Lower leg skin (tissue), 4 donors: Measurements from ENCODE around the gene ACSM6. TPM values are rescaled to one million over a fixed set of nuclear protein-coding genes. Genes with fewer than 3 reads are reported as not detected.
"Not testable (repeated sequence)": the region's sequence is repeated elsewhere in the genome, so short reads cannot be mapped to it uniquely, and the experiment has no call there.

Source experiments
- DNase-seq, 2 donors: peaks; one replicate each; pipeline ENCODE4 v3.0.0-alpha.2; 2019; ENCODE audit warnings: low spot score in 2 of 2
- H3K4me3 ChIP-seq: fragments of 200-600 bp; sonication (generic); 2 replicates; pipeline ENCODE4 v1.5.1; 2017; ENCODE audit warnings: mild to moderate bottlenecking, low read depth; ENCODE audit not compliant: poor library complexity, severe bottlenecking
- POLR2A ChIP-seq, 2 donors: fragments of 450-650 bp; IDR thresholded peaks; one replicate each; pipeline ENCODE4 v1.6.1; 2016 to 2017; ENCODE audit warnings: antibody characterized with exemption in 2 of 2, mild to moderate bottlenecking in 1 of 2, moderate library complexity in 1 of 2
- WGBS, 2 donors: methylation state at CpG; one replicate each; pipeline ENCODE4 v1.1.5; 2018; 5-methylcytosine and 5-hydroxymethylcytosine counted together
- intact Hi-C: fragments of 100-400 bp; cut with DNase I; formaldehyde crosslinking; loops from one replicate; pipeline ENCODE4 v1.15.0; 2023; ENCODE audit warnings: low total_unique reads
- total RNA-seq, 4 donors: library from RNA; depleted of rRNA; stranded (reverse); fragments of >200 nt; gene quantifications; one replicate each; pipeline ENCODE4 v1.1.0, GENCODE V29; 2016
- TF ChIP-seq, protein P1 (sequence below), 3 donors: fragments of 450-650 bp; IDR thresholded peaks; one replicate each; pipeline ENCODE4 v1.5.1; 2016; ENCODE audit warnings: antibody characterized with exemption in 3 of 3, mild to moderate bottlenecking in 3 of 3, moderate library complexity in 2 of 3

ACSM6 gene
- total RNA-seq, 4 donors from 2014 or later, result 0.95 to 7.7 (median 2.7) TPM

- H3K4me3 ChIP-seq, result no peak overlapping the region
- TF ChIP-seq POLR2A (IDR thresholded peaks at IDR 0.05), result no peak
- TF ChIP-seq, protein P1, sequence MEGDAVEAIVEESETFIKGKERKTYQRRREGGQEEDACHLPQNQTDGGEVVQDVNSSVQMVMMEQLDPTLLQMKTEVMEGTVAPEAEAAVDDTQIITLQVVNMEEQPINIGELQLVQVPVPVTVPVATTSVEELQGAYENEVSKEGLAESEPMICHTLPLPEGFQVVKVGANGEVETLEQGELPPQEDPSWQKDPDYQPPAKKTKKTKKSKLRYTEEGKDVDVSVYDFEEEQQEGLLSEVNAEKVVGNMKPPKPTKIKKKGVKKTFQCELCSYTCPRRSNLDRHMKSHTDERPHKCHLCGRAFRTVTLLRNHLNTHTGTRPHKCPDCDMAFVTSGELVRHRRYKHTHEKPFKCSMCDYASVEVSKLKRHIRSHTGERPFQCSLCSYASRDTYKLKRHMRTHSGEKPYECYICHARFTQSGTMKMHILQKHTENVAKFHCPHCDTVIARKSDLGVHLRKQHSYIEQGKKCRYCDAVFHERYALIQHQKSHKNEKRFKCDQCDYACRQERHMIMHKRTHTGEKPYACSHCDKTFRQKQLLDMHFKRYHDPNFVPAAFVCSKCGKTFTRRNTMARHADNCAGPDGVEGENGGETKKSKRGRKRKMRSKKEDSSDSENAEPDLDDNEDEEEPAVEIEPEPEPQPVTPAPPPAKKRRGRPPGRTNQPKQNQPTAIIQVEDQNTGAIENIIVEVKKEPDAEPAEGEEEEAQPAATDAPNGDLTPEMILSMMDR (IDR thresholded peaks at IDR 0.05), result no peak
- intact Hi-C loops, result no loop called here
- WGBS, 2 donors, result 55 to 59% methylated on average over 1 of the region's 1 CpG
- DNase-seq, result no peak
These were observed 23.4 kb downstream of the ACSM6 start for GRCh38 chr10:95217476-95217875.

- WGBS, 2 donors, result 90 to 94% methylated on average over 3 of the region's 3 CpGs
These were observed 26.5 kb downstream of the ACSM6 start for GRCh38 chr10:95220539-95220938.

GRCh38 chr10:95221124-95221523 lies 27.1 kb downstream of the ACSM6 start:
- no peak for DNase-seq
- TF ChIP-seq POLR2A (IDR thresholded peaks at IDR 0.05), result no peak
- TF ChIP-seq, protein P1 (IDR thresholded peaks at IDR 0.05), result no peak
- intact Hi-C loops, result no loop called here
- H3K4me3 ChIP-seq, result no peak overlapping the region
- 78 to 92% methylated on average over 5 of the region's 5 CpGs for WGBS, 2 donors

More at GRCh38 chr10:95220539-95220938, 26.5 kb downstream of the ACSM6 start:
- no peak for DNase-seq
- intact Hi-C loops, result no loop called here
- TF ChIP-seq, protein P1 (IDR thresholded peaks at IDR 0.05), result no peak
- no peak for TF ChIP-seq POLR2A (IDR thresholded peaks at IDR 0.05)
- H3K4me3 ChIP-seq, result no peak overlapping the region

DNA sequence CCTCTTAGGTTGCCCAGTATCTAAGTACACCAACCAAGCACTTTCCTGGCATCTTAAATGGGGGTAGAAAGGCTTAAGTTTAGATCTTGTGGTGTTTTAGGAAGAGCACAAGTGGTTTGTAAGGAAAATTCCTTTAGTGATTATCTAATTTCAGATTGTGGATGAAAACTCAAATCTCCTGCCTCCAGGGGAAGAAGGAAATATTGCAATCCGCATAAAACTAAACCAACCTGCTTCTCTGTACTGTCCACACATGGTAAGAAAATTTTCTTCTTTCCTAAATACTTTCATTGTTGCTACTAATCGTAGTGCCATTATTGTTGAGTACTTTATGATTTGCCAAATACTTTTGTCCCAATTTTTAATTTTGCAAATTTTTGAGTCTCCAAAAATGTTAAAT lies 31.1 kb downstream of the ACSM6 start:
- intact Hi-C loops, result no loop called here
- DNase-seq, result no peak
- TF ChIP-seq, protein P1 (IDR thresholded peaks at IDR 0.05), result no peak
- no peak for TF ChIP-seq POLR2A (IDR thresholded peaks at IDR 0.05)
- no peak overlapping the region for H3K4me3 ChIP-seq
- 40 to 66% methylated on average over 2 of the region's 2 CpGs for WGBS, 2 donors

DNA sequence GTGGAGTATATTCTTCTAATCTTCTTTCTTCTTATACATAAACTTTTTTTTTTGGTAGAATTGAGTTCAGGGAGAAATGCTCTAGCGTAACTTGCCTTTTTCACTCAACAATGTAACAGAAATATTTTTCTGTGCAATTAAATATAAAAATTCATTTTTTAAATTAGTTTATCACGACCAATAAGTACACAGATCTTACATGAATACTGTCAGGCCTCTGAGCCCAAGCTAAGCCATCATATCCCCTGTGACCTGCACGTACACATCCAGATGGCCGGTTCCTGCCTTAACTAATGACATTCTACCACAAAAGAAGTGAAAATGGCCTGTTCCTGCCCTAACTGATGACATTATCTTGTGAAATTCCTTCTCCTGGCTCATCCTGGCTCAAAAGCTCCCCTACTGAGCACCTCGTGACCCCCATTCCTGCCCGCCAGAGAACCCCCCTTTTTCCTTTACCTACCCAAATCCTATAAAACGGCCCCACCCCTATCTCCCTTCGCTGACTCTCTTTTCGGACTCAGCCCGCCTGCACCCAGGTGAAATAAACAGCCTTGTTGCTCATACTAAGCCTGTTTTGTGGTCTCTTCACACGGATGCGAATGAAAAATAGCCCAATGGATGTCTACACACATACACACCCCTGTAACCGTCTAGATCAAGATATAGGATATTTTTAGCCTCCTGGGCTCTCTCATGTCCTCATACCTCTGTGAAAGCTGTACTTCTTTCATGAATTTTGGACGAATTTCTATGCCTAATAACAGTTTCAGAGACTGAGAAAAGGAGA lies 35.1 kb downstream of the ACSM6 start:
- DNase-seq, intact Hi-C loops, H3K4me3 ChIP-seq: not testable (repeated sequence)
- 88 to 89% methylated on average over 14 of the region's 14 CpGs for WGBS, 2 donors

DNA sequence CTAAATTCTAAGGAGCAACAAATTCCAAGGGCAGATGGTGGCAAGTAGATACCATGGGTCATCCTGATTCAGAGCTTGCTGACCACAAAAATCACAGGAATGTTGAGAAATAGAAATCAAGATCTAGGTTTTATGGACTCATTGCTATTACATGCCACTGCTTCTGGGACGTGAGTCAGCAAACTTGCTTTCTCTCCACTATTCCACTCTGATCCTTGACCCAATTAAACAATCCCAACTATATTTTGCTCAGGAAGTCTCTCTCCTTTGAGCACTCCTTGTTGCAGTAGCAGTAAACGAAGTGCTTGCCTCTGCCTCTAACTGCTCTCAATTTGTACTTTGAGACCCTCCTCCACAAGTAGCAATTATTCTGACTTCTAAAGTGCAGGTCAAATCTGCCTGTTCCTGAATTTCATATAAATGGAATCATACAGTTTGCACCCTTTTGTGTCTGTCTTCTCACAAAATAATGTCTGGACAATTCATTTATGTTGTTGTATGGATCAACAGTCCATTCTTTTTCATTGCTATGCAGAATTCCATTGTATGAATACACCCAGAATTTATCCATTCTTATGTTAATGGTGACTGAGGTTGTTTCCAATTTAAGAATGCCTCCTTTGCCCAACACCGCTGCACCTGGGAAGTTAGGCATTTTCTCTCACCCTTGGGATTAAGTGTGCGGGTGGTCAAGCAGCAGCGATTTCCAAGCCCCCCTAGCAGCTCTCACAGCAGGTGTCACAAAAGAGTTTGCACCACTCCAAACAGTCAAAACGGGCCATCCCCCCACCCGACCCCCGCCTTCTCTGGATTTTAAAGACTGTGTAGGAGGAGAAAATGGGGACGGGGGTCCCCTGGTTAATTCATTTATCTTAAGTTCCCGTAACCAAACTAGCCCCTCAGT lies 35.9 kb downstream of the ACSM6 start:
- DNase-seq, result no peak
- intact Hi-C loops, result loop anchor here (10.0 kb wide), 1 partner anchor 45 kb away; no protein-coding TSS in a partner anchor
- WGBS, 2 donors, result 46 to 74% methylated on average over 10 of the region's 10 CpGs
- TF ChIP-seq, protein P1 (IDR thresholded peaks at IDR 0.05), result no peak
- no peak for TF ChIP-seq POLR2A (IDR thresholded peaks at IDR 0.05)
- no peak overlapping the region for H3K4me3 ChIP-seq

GRCh38 chr10:95230677-95231586 lies 36.9 kb downstream of the ACSM6 start:
- H3K4me3 ChIP-seq, DNase-seq: not testable (repeated sequence)
- 26 to 60% methylated on average over 32 to 36 of the region's 36 CpGs for whole genome bisulfite sequencing, 2 donors
- intact Hi-C loops, result loop anchor here (10.0 kb wide), 1 partner anchor 46 kb away; no protein-coding TSS in a partner anchor
